ACHN (cell line): ENCODE results near the gene STAT3.
A peak's percentile ranks its signal among the peaks of the same experiment; 100 is the strongest.
"Not testable (repeated sequence)": the region's sequence is repeated elsewhere in the genome, so short reads cannot be mapped to it uniquely, and the experiment has no call there.

Experiments used
- DNase-seq: peaks from one replicate; pipeline ENCODE4 v3.0.0-alpha.2; 2015
- in situ Hi-C: cut with HindIII; loops from 2 replicates; pipeline ENCODE4 v1.10.0; 2017; ENCODE audit warnings: low sequenced_read_pairs, low pct_ligation_motif_present, low pct_unique_long_range_greater_than_20kb

Gene STAT3

DNA sequence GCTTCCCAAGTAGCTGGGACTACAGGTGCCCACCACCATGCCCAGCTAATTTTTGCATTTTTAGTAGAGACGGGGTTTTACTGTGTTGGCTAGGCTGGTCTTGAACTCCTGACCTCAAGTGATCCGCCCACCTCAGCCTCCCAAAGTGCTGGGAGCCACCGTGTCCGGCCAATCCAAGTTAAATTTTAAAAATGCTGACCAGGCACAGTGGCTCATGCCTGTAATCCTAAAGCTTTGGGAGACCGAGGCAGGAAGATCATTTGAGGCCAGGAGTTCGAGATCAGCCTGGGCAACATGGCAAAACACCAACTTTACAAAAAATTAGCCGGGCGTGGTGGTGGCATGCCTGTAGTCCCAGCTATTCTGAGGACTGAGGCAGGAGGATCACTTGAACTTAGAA, 3.2 kb upstream of the STAT3 start:
- in situ Hi-C loops, DNase-seq: not testable (repeated sequence)

DNA sequence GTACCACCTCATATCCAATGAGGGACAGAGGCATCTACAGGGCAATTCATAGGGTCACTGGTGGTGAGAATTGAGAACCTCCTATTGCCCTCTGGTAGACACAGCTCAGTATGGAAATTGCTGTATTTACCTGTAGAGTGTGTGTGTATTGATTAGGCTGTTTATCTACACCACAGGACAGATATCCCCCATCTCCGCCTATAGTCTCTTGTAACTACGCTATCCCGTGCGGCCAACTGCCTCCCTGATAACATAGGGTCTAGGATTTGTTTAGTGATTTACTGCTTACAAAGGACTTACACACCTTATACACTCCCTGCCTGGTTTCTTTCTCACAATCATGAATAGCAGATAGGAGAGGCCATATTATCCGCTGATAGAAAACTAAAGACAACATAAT, 1.7 kb upstream of the STAT3 start:
- DNase-seq: no peak
- in situ Hi-C loops: no loop called here

DNA sequence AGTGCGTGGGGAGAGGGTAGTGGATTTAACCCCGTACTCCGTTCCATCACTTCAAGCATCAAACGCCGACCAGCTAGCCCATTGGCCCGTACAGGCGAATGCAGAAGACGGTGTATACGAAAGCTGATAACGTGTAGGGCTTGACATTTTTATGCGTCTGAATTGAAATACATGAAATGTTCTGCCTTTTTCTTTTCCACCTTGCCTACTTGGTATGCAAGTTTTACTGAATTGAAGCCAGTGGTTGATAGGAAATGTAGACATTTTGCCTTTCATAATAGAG, 834 bp upstream of the STAT3 start:
- no peak for DNase-seq
- in situ Hi-C loops: no loop called here

DNA sequence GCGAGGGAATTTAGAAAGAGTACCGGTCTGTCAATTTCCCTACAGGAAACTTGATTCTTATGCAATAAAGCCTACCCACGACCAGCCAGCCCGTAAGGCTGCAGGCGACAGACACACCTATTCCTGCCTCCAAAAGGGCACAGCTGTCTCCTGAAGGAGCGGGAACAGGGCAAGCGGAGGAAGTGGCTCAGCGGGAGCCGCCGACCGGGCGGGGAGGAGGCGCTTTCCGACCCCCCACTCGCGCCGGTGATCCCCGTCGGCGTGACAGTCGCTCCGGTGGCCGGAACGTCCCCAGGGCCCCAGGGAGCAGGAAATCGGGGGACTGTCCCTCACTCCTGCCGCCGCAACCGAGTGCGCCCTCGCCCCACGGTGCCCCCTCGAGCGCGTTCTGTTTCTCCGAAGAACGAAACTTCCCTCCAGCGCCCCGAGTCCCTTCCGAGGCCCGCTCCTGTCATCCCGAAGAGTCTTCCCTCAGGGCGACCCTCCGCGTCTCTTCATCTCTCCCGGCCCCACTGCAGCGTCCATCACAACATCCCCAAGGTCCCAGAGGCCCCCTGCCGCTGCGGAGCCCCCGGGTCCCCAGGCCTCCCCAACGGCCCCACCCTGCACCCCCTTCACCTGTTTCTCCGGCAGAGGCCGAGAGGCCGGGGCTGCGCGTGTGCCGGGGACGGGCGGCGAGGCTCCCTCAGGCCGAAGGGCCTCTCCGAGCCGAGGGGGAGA, 421 bp downstream of the STAT3 start:
- in situ Hi-C loops: no loop called here
- peak; percentile 45 for DNase-seq

DNA sequence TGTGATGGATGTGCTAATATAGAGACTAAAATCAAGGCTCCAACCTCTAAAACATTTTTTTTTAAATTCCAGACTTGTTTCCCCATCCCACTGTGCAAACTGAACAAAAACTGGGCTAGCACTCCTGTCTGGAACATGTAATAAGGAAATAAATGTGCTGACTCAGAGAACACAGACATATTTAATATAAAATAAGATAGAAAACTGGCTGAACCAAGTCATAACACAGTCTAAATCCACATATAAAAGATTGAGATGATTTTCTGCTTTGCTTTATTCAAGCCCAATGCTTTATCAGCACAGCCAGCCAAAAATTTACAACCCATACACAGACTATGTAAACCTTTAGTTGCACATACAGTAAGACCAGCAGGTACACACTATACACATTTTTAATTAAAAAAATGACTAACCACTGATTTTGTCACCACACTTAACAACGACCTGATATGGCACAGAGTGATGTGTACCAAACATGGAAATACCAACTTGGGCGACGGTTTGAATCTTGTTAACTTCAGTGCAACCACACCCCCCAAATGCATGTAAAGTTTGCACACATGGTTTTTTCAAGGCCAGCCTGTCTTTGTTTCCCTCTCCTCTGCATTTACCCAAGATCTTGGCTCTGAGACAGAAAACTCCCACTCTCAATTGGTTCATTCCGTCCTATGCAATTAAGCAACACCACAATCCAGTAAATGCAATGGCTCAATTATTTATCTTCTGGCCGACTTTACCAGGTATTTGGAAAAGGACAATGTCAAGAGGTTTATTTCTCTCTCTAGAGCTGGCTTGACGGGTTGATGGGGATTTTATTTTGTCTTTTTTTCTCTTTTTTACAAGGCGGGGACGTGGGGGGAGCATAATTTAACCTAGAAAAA, 1.2 kb downstream of the STAT3 start:
- in situ Hi-C loops: no loop called here
- no peak for DNase-seq

DNA sequence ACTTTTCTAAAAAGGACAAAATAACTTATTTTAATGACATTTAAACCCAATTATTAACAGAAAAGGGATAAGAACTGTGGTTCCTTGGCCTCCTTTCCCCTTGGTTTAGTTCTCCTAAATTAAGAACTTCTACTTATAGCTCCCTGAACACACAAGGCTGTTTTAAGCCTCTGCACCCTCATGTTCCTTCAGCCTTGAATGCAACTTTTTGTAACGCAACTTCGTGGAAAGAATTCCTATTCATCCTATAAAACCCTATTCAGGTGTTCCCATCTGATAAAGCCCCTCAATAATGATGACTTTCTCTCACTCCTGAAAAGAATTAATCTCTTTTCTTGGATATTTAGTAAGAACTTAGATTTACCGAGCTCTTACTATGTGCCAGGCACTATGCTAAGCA, 6.3 kb downstream of the STAT3 start:
- in situ Hi-C loops: no loop called here
- DNase-seq: no peak

DNA sequence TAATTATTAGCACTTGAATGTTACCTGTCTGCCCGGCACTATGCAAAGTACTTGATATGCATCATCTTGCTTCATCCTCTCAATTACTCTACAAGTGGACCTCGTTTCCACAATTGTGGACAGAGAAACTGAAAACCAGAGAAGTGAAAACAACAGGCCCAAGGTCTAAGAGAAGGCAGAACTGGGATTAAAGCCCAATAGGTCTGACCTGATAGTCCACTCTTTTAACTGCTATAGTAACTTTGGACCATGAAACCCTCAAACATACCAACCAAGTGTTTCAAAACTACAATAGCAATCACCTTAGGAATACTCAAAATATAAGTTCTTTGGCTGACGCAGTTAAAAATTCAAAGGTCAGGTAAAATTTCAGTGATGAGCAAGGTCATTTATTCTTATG, 7.3 kb downstream of the STAT3 start:
- in situ Hi-C loops: no loop called here

DNA sequence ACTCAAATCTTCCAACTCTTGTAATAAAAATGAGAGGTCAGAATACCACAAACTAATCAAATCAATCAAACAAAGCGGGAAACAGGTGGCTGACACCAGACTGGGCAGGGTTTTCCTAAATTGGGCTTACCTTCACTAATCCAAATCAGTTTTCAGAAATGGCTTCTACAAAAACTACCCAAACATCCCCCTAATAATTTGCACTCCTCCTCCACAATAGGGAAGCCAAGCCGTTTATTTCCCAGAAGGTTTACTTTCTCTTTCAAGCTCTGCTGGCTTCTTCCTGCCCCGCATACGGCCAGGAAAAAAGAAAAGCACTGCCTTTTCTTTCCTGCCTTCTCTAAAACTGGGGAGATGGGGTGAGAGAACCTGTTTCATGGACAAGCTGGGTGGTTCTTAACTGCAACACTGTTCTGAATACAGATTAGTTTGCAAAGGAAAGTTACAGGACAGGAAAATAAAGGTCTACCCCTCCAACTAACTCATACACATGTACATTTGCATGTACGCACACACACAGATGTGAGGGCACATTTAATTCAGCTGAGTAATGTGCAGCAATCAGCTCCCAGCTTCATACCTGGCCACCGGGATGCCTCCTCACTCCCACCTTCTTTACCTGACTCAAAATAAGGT, 9.2 kb downstream of the STAT3 start:
- in situ Hi-C loops: no loop called here
- peak; percentile 73 for DNase-seq

More for the DNA sequence above, 7.3 kb downstream of the STAT3 start:
- no peak for DNase-seq

DNA sequence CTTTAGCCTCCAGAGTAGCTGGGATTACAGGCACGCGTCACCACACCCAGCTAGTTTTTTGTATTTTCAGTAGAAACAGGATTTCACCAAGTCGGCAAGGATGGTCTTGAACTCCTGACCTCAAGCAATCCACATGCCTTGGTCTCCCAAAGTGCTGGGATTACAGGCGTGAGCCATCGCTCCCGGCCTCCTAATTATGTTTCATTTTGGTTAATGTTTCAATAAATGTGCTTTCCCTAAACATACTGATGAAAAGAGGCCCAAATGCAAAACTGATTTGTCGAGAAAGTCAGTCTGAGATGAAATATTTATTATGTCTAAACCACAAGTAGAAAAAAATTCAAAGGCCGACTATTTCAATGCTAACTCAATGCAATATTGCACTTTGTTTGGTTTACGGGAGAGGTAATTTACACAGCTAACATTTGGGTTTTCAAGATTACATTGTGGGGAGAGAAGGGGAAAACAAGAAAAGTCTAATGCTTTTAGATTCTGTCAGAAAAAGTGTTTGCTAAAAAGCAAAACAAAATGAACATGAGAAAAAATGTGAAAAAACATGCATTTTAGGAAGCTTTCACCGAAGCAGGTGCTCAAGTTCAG, 9.8 kb downstream of the STAT3 start:
- in situ Hi-C loops: no loop called here

DNA sequence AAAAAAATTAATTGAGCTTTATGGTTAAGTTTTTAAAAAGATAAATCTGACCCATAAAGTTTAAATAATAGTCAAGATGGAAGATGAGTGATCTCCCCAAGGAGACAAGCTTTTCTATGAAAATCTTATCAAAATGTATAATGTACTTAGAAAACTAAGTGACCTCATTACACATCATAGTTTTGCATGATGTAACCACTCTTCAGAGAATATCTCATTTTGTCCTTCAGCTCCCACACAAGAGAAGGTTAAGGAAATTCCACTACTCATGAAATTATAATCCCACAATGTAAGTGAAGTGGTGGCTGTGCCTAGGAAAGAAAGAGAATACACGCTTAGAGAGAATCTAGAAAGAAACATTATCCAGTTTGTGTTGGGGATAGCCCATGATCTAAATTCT, 14.3 kb downstream of the STAT3 start:
- in situ Hi-C loops: no loop called here

More for the DNA sequence above, 9.8 kb downstream of the STAT3 start:
- DNase-seq: peak; percentile 24

DNA sequence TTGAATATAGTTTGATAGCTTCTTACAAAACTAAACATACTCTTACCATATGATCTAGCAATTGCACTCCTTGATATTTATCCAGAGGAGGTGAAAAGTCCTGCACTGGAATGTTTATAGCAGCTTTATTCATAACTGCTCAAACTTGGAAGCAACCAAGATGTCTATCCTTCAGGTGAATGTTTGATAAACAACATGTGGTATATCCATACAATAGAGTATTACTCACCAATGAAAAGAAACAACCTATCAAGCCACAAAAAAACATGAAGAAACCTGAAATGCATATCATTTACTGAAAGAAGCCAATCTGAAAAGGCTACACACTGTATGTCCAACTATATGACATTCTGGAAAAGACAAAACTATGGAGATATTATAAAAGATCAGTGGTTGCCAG, 16.1 kb downstream of the STAT3 start:
- no peak for DNase-seq
- in situ Hi-C loops: no loop called here

More for the DNA sequence above, 14.3 kb downstream of the STAT3 start:
- DNase-seq: no peak

DNA sequence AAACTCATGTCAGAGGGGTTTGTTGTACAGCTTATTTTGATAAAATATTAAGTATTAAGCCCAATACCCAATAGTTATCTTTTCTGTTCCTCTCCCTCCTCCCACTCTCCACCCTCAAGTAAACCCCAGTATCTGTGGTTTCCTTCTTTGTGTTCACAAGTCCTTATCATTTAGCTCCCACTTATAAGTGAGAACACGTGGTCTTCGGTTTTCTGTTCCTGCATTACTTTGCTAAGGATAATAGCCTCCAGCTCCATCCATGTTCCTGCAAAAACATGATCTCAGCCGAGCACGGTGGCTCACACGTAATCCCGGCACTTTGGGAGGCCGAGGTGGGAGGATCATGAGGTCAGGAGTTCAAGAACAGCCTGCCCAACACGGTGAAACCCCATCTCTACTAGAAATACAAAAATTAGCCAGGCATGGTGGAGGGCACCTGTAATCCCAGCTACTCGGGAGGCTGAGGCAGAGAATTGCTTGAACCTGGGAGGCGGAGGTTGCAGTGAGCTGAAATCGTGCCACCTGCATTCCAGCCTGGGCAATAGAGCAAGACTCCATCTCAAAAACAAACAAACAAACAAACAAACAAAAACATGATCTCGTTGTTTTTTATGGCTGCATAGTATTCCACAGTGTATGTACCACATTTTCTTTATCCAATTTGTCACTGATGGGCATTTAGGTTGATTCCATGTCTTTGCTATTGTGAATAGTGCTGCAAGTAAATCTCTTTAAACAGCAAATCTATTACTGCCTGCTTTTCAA, 19.3 kb downstream of the STAT3 start:
- DNase-seq, in situ Hi-C loops: not testable (repeated sequence)

DNA sequence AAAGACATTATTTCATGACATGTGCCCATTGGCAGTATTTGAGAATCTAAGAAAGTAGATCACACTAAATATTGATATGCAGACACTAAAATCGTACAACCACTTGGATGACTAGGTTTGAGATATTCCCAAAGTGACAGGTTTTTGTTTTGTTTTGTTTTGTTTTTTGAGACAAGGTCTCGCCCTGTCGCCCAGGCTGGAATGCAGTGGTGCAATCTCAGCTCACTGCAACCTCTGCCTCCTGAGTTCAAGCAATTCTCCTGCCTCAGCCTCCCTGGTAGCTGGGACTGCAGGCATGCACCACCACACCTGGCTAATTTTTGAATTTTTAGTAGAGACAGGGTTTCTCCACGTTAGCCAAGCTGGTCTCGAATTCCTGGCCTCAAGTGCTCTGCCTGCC, 19.9 kb downstream of the STAT3 start:
- in situ Hi-C loops, DNase-seq: not testable (repeated sequence)

DNA sequence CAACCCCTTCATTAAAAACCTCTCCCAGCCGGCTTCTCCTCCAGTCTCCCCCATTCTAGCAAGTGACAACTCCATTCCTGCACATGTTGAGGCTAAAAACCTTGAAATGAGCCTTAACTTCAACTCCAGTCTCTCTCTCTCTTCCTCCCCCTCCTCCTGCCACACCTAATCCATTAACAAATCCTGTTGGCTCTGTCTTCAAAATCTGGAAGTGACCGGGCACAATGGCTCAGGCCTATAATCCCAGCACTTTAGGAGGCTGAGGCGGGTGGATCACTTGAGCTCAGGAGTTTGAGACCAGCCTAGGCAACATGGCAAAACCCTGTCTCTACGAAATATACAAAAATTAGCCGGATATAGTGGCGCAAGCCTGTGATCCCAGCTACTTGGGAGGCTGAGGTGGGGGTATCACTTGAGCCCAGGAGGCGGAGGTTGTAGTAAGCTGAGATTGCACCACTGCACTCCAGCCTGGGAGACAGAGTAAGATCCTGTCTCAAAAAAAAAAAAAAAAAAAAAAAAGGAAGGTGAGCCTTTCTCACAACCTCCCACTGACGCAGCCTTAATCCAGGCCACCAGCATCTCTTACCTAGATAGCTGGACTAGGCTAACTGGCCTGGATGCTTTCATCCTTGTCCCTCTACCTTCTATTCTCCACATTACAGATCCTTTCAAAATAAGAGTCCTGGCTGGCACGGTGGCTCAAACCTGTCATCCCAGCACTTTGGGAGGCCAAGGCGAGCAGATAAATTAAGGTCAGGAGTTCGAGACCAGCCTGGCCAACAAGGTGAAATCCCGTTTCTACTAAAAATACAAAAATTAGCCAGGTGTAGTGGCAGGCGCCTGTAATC, 21.8 kb downstream of the STAT3 start:
- in situ Hi-C loops, DNase-seq: not testable (repeated sequence)

DNA sequence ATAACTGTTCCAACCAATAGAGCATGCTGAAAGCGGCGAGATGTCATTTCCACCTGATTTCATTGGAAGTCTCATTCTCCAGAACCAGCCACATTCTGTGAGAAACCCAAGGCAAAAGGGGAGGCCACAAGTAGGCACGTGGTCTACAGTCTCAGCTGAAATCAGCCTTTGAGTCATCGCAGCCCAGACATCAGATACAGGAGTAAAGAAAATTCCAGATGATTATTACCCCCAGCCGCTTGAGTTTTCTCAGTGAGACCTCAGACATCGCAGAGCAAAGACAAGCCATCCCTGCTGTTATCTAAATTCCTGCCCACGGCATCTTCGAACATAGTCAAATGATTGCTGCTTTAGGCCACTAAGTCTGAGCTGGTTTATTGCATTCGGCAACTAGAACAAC, 23.1 kb downstream of the STAT3 start:
- no peak for DNase-seq
- in situ Hi-C loops: no loop called here

DNA sequence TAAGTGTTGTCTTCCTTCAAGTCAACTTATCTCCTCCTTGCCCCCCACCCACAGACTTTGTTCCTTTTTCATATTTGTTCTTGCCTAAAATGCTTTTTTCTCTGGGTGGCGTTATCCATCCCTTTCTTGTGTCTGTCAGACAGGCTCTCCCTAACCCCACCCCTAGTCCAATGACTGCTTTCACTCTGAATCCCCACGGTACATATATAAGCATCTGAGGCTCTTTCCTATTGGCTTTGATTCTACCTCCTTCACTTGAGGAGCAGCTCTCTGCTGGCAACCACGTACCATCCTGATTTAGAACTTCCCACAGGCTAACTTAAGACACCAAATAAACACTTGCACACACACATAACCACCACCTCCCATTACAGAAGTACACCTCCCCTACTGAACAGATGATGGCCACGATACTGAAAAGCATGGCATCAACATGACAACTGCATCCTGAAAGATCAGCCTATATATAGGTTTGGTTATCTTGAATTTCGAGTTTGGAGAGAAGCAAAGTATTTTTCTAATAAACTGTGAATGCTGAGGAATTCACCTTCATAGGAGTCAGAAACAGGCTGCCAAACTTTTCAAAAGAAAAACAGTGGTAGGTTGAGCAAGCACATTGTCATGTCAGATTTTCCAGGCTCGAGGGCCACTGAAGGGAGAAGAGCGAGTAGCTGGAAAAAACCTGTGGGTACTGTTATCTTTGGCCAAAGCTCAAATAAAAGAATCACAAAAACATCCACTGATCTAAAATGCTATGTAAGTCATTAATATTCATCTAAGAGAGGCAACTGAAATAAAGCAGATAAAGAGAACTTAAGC, 24.3 kb downstream of the STAT3 start:
- no peak for DNase-seq
- in situ Hi-C loops: no loop called here

DNA sequence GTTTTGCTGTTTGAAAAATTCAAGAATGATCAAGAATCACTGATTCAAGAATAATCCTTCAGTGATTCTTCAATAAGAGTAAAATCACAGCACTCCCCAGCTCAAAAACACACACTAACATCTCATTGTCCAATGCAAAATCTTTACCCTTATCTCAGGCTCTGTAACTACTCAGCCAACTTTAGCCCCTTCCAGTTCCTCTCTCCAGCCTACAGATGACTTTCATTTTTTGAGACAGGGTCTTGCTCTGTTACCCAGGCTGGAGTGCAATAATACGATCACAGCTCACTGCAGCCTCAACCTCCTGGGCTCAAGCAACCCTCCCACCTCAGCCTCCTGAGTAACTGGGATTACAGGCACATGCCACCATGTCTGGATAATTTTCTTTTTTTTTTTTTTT, 25.0 kb downstream of the STAT3 start:
- DNase-seq: no peak
- in situ Hi-C loops: no loop called here
